Activated CD8-positive, alpha-beta memory T cell treated with anti-CD3 and anti-CD28 coated beads, Interleukin-2, amount 50 U/mL, for 4 hours (primary cell): ENCODE data around the gene M1AP.
A peak's percentile ranks its signal among the peaks of the same experiment; 100 is the strongest.

Source experiments
- DNase-seq: peaks from one replicate; pipeline ENCODE4 v3.0.0-alpha.2; 2020

Gene M1AP

DNA sequence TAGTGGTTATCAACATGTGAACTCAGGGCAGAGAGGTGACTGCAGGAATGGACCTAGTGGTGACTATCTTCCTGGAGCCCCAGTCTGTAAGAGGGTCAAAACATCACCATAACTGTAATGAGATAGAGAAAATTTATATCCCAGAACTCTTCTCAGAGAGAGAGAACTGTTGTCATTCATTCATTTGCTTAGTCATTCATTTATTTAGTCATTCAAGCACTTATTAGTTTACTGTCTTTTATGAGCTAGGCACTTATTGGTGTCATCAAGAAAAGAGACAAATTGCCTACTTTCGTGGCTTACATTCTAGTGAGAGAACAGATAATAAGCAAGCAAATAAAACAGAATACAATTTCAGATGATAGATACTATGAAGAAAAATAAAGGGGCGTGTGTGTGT lies 59.5 kb downstream of the M1AP start:
- DNase-seq: no peak

DNA sequence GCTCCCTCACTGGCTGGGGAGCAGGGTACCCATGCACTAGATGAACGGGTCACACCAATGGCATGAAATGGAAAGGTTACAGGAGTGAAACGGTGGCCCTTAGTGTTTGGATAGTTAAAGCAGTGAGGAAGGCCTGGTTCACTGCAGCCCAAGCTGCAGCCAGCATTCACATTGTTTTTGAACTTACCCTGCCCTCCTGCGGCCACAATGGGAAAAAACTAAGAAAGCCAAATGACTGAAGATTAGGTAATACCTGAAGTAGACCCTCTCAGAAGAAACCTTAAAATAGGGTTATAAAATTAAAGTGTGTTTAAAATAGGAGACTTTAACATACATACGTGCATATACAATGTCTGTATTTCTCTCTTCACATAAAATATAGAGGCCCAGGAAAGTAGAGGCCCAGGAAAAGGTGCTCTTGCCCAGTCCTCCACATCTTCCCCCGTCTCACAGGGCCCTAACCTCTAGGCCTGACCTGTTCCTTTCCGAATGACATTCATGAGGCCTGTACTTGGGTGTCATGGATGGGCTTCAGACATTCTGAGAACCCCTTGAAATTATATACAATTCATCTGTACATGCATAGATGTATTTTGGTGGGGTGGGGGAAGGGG lies 60.4 kb downstream of the M1AP start:
- DNase-seq: peak; percentile 53

DNA sequence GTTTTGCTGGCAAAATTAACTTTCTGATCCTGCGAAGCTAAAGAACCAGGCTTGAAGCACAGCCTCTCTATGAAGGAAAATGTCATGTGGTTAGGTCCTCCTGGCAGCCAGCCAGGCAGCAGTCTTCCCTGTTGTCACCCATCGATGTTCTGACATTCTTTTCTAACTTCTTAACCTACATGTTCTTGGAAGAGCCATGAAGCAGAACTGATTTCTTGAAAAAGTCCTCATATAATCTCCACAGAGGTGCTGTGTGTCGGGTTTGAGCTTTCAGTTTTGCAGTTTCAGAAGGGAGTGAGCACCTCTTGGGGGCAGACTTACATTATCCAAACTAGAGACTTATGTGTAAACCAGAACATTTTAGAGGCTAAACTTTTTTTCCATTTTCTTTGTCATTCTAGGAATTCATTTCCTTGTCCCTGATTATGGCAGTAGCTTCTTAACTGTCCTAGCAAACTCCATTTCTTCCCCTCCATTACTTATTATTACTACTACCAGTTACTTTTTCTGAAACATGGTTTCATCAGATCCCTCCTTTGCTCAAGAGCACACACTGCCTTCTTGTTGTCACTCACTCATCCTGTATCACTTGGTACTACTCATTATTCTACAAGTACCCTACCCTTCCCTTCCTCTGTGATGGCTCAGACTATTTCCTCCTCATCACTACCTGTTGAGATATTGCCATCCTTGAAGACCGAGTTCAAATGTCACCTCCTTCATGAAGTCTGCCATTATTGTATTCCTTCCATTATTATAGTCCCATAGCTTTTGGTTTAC lies 62.5 kb downstream of the M1AP start:
- DNase-seq: no peak

- no peak for DNase-seq
These were observed 64.0 kb downstream of the M1AP start for GRCh38 chr2:74584088-74584645.

- no peak for DNase-seq
These were observed 64.6 kb downstream of the M1AP start for GRCh38 chr2:74583504-74583903.

GRCh38 chr2:74582184-74582583 lies 65.9 kb downstream of the M1AP start:
- no peak for DNase-seq

GRCh38 chr2:74581463-74581862 lies 66.7 kb downstream of the M1AP start:
- no peak for DNase-seq

GRCh38 chr2:74578408-74578807 lies 69.7 kb downstream of the M1AP start:
- DNase-seq: no peak

- no peak for DNase-seq
These were observed 70.7 kb downstream of the M1AP start for GRCh38 chr2:74577448-74577847.

DNA sequence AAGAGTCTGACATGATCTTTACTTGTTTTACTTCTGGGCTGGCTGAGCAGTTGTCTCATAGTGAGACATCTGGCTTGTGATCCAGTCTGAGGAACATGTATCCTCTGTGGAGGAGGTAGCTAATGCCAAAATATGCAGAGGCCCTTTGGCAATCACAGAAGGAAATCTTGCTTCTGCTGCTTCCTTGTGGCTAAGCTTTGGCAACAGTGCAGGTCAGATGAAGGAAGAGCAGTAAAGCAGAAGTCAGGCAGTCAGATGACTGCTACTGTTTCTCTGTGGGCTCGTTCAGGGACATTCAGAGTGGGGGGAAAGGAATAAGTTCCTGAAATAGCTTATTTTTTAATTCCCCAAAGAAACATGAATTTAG lies 71.3 kb downstream of the M1AP start:
- DNase-seq: no peak

DNA sequence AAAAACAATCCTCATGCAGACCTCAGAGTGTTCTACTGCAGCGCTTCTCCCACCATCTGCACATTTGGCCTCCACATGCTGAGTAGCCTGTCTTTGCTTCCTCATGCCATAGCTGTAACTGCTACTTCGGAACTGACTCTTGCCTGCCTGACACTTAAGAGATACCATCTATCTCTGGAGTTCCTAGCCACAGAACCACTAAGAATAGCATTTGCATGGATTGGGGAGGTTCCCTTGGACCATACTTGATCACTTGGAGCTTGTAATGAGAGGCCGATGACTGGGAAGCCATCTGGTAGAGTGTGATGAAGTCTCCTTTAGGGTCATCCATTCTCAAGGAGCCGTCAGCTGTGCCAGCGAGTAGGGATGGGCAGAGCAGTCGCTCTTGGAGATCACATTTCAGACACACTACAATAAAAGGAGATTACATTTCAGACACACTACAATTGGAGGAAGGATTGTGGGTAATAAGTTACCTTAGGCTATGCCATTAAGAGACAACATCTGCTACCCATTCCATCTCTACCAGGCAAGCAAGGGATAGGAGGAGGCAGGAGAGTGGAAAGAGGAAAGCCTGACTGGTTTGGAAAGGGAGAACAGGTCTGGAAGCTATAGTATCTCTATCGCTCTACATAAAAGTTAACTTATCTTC lies 71.8 kb downstream of the M1AP start:
- DNase-seq: no peak

DNA sequence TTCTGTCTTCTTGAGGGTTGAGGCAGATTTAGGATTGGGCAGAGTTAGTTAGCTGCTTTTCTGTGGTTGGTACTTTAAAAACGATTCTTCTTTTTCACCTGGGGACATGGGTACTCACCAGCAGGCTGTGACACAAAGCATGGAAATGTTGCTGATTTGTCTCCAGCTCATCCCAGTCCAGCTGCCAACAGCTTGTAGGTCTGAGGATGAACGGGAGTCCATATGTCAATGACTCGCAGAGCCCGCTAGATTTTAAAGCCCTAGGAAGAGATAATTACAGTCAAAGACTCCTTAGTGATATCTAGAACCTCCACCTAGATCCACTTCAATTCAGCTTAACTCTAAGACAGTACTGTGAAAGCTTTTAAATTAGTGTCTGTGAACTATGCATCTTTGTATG lies 72.8 kb downstream of the M1AP start:
- no peak for DNase-seq

- no peak for DNase-seq
These were observed 74.2 kb downstream of the M1AP start for GRCh38 chr2:74573747-74574562.

- DNase-seq: no peak
These were observed 75.8 kb downstream of the M1AP start for GRCh38 chr2:74572178-74572925.

- DNase-seq: no peak
These were observed 77.1 kb downstream of the M1AP start for GRCh38 chr2:74571058-74571457.

- DNase-seq: no peak
These were observed 78.4 kb downstream of the M1AP start for GRCh38 chr2:74569686-74570085.

GRCh38 chr2:74567881-74568280 lies 80.2 kb downstream of the M1AP start:
- DNase-seq: no peak

- no peak for DNase-seq
These were observed 81.4 kb downstream of the M1AP start for GRCh38 chr2:74566754-74567085.

- no peak for DNase-seq
These were observed 81.9 kb downstream of the M1AP start for GRCh38 chr2:74566076-74566753.

GRCh38 chr2:74564222-74564621 lies 83.9 kb downstream of the M1AP start:
- DNase-seq: no peak

- DNase-seq: no peak
These were observed 85.9 kb downstream of the M1AP start for GRCh38 chr2:74562126-74562775.
